ENCODE data around the gene OLIG3. TPM values are rescaled to one million over a fixed set of nuclear protein-coding genes. Genes with fewer than 3 reads are reported as not detected.

The OLIG3 gene
- total and polyA plus RNA-seq, 2 of the 8 experiments (the other 6 are each of a cell fraction or from before 2014, with no cell fraction given): 0.60 to 1.3 TPM

DNA sequence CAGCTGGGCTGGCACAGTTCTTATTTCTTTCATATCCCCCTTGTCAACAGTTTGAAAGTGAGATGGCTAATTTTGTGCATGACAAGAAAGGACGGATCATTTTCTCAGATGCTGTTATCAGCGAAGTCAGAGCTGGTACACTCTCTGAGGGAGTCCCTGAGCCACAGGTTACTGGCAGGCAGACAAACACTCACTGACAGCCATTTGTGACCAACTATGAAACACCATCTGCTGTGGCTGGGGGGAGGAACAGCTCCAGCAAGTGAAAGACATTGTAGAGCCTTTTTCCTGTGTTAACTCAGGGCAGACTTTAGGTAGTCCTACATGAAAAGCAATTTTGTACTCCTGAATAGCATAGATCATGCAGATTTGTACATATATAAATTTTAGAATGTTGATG is 22.2 kb downstream of the OLIG3 start:
- WGBS, 2 experiments (ENCODE audit: extremely low coverage in 1 of 2, insufficient coverage in 1 of 2, insufficient read length in 1 of 2, insufficient replicate concordance in 2 of 2, low coverage in 1 of 2, low lambda C conversion rate in 2 of 2, missing lambda C conversion rate in 1 of 2): 84% methylated on average over 2 of the region's 2 CpGs; no CpG with 5 or more reads in 1 of the 2 experiments
- FAIRE-seq (no peak), DNase-seq (ENCODE audit: low read depth in 1 of 2, low spot score in 2 of 2) (no peak)
- Histone ChIP-seq H3K4ac (replicated peaks; ENCODE audit: insufficient read length, low read depth, low read length) (no peak overlapping the region), H3K27ac (ENCODE audit: low read depth, low read length) (no peak overlapping the region), H3K4me3 (ENCODE audit: extremely low read depth in 1 of 4, insufficient read depth in 2 of 4, low read depth in 3 of 4, low read length in 4 of 4) (no peak overlapping the region), H3K4me1 (replicated peaks in 1 of 4; ENCODE audit: control insufficient read depth in 3 of 4, insufficient read depth in 4 of 4, low read length in 3 of 4) (peaks cover 0 to 5% (median 4%) of the 10 kb centered on the region in 4 experiments; a peak in 4 of 7 replicates), H4K91ac (replicated peaks; ENCODE audit: insufficient read length, low read length) (no peak overlapping the region), H3K9ac (replicated peaks in 1 of 4; ENCODE audit: extremely low read depth in 1 of 4, low read depth in 3 of 4, low read length in 3 of 4) (no peak overlapping the region), H3K79me1 (ENCODE audit: low read depth, low read length) (no peaks in the 10 kb centered on the region), H2BK5ac (ENCODE audit: low read depth, low read length) (no peak overlapping the region), H3K18ac (ENCODE audit: extremely low read depth, low read length) (no peak overlapping the region), H4K5ac (ENCODE audit: insufficient read length, low read depth, low read length) (no peak overlapping the region), H2BK12ac (ENCODE audit: low read depth, low read length) (no peak overlapping the region), H3K79me2 (ENCODE audit: control insufficient read depth in 1 of 2, insufficient read depth in 2 of 2, low read length in 2 of 2) (no peaks in the 10 kb centered on the region), H2BK15ac (ENCODE audit: low read length) (no peak overlapping the region), H3K9me3 (ENCODE audit: insufficient read depth in 2 of 2, low read depth in 1 of 2, low read length in 1 of 2) (no peaks in the 10 kb centered on the region), H3K27me3 (replicated peaks in 1 of 4; ENCODE audit: control insufficient read depth in 3 of 4, extremely low read depth in 1 of 4, insufficient read depth in 3 of 4, low read length in 3 of 4) (peaks cover 0 to 1% (median 0%) of the 10 kb centered on the region in 4 experiments; a peak in 2 of 7 replicates), H3K23me2 (ENCODE audit: low read depth, low read length) (no peaks in the 10 kb centered on the region), H2AK5ac (ENCODE audit: low read depth, low read length) (no peak overlapping the region), H3K23ac (ENCODE audit: insufficient read length) (no peak overlapping the region), H3K4me2 (ENCODE audit: insufficient read depth in 1 of 2, low read depth in 2 of 2, low read length in 2 of 2) (no peak overlapping the region), H4K8ac (ENCODE audit: extremely low read depth, insufficient read depth, low read length) (peak overlapping the region; percentile 57; the same call in 1 of the 2 replicates), H3K56ac (replicated peaks; ENCODE audit: insufficient read length, low read depth, low read length) (no peak overlapping the region), H2BK120ac (replicated peaks; ENCODE audit: low read depth, low read length) (no peak overlapping the region), H4K20me1 (replicated peaks in 1 of 2; ENCODE audit: control insufficient read depth in 1 of 2, insufficient read depth in 2 of 2, low read length in 2 of 2) (no peaks in the 10 kb centered on the region), H2BK20ac (ENCODE audit: low read length) (no peak overlapping the region), H3K36me3 (ENCODE audit: control insufficient read depth in 2 of 4, insufficient read depth in 4 of 4, low read length in 3 of 4) (no peaks in the 10 kb centered on the region), H2AFZ (ENCODE audit: low read length) (no peak overlapping the region), H3K14ac (ENCODE audit: insufficient read length) (no peak overlapping the region)
- ChIA-PET CTCF (ENCODE audit: partially characterized antibody) (interaction anchor here (0.6 to 9.0 kb wide), 5 partner anchors 8 to 212 kb away, joined by 3 to 55 read pairs (median 3); no protein-coding TSS in a partner anchor), POLR2A (ENCODE audit: partially characterized antibody) (no interaction called here)
- TF ChIP-seq POLR2AphosphoS5 (IDR thresholded peaks at IDR 0.05; ENCODE audit: low read depth, low read length) (no peak), SP4 (IDR thresholded peaks at IDR 0.05; ENCODE audit: low read length) (no peak), TAF1 (IDR thresholded peaks at IDR 0.05; ENCODE audit: low read depth, low read length) (no peak), CEBPB (IDR thresholded peaks at IDR 0.05; ENCODE audit: low read depth, low read length) (no peak), KDM5A (IDR thresholded peaks at IDR 0.05; ENCODE audit: low read length) (no peak), TEAD4 (IDR thresholded peaks at IDR 0.05; ENCODE audit: low read depth, low read length) (no peak), CHD1 (IDR thresholded peaks at IDR 0.05; ENCODE audit: low read depth, low read length) (no peak), SIRT6 (IDR thresholded peaks at IDR 0.05; ENCODE audit: low read length) (no peak), EP300 (IDR thresholded peaks at IDR 0.05; ENCODE audit: borderline replicate concordance in 1 of 2, low read depth in 2 of 2, low read length in 2 of 2) (no peak), MAFK (IDR thresholded peaks at IDR 0.05; ENCODE audit: low read depth, low read length) (no peak), CREB1 (IDR thresholded peaks at IDR 0.05) (no peak)
